B cell (primary cell): Measurements from ENCODE around the gene NRP1. TPM values are rescaled to one million over a fixed set of nuclear protein-coding genes. Genes with fewer than 3 reads are reported as not detected.

Experiments
- ATAC-seq: fragments of 200-7000 bp; cut with Tn5 transposase; one replicate; pipeline ENCODE4 v1.10.0; 2021; ENCODE audit warnings: low read depth, mild to moderate bottlenecking, moderate number of reproducible peaks, moderate library complexity
- CTCF ChIA-PET: fragments of 350-600 bp; sonication (Branson Sonifier 250); formaldehyde crosslinking; loops from one replicate; lab custom pipeline; 2021; ENCODE audit warnings: antibody characterized with exemption, inconsistent platforms; lab: Charles Lee
- POLR2A ChIA-PET: fragments of 350-600 bp; sonication (Branson Sonifier 250); formaldehyde crosslinking; loops from one replicate; lab custom pipeline; 2021; ENCODE audit warnings: antibody characterized with exemption; lab: Charles Lee
- DNase-seq: peaks from one replicate; pipeline ENCODE4 v3.0.0; 2013
- H2AFZ ChIP-seq: 2 replicates; pipeline ENCODE4 v1.6.1; 2012; ENCODE audit warnings: mild to moderate bottlenecking, low read depth, low read length; ENCODE audit not compliant: insufficient read depth, poor library complexity, severe bottlenecking
- H3K27ac ChIP-seq, 2 donors: 1 replicate in 1 of 2; 2 replicates in 1 of 2; pipeline ENCODE4 v1.5.1; 2012 to 2013; ENCODE audit warnings: low read length in 2 of 2, mild to moderate bottlenecking in 2 of 2, moderate library complexity in 1 of 2
- H3K27me3 ChIP-seq, 4 experiments: fragments of 200-600 bp in 1 of 4; sonication (generic) in 1 of 4; replicated peaks in 1 of 4; 1 replicate in 2 of 4; 2 replicates in 2 of 4; pipeline versions ENCODE4 v1.6.1 to v1.7.0; 2013 to 2016; ENCODE audit warnings: low read length in 3 of 4, mild to moderate bottlenecking in 2 of 4, mixed read lengths in 1 of 4, moderate library complexity in 1 of 4; ENCODE audit not compliant: insufficient read depth in 4 of 4, control insufficient read depth in 3 of 4; ENCODE audit errors: control extremely low read depth in 1 of 4
- H3K36me3 ChIP-seq, 2 experiments: replicated peaks in 1 of 2; 1 replicate in 1 of 2; 2 replicates in 1 of 2; pipeline versions ENCODE4 v1.6.1 to v1.7.1; 2013; ENCODE audit warnings: low read length in 1 of 2; ENCODE audit not compliant: insufficient read depth in 2 of 2, control insufficient read depth in 1 of 2; ENCODE audit errors: control extremely low read depth in 1 of 2, extremely low read depth in 1 of 2
- H3K4me1 ChIP-seq, 2 donors: fragments of 200-600 bp in 1 of 2; sonication (generic) in 1 of 2; 1 replicate in 1 of 2; 2 replicates in 1 of 2; pipeline versions ENCODE4 v1.5.1 to v1.6.1; 2013 to 2017; ENCODE audit warnings: low read length in 2 of 2; ENCODE audit not compliant: control insufficient read depth in 2 of 2, insufficient read depth in 2 of 2
- H3K4me2 ChIP-seq: replicated peaks from 2 replicates; pipeline ENCODE3; 2012; ENCODE audit warnings: mild to moderate bottlenecking, low read depth, low read length; ENCODE audit not compliant: poor library complexity, severe bottlenecking
- H3K4me3 ChIP-seq, 5 experiments: fragments of 200-600 bp in 1 of 5; sonication (generic) in 1 of 5; 1 replicate in 3 of 5; 2 replicates in 2 of 5; pipeline versions ENCODE4 v1.5.1 to v1.7.0; 2011 to 2016; ENCODE audit warnings: low read length in 4 of 5, mild to moderate bottlenecking in 4 of 5, low read depth in 2 of 5, control low read depth in 1 of 5, moderate library complexity in 1 of 5; ENCODE audit not compliant: insufficient read depth in 1 of 5; ENCODE audit errors: control extremely low read depth in 1 of 5, extremely low read depth in 1 of 5
- H3K79me2 ChIP-seq: fragments of 200-600 bp; sonication (generic); one replicate; pipeline ENCODE4 v1.6.0; 2016; ENCODE audit warnings: low read length; ENCODE audit not compliant: control insufficient read depth, insufficient read depth
- H3K9ac ChIP-seq: fragments of 200-600 bp; sonication (generic); 2 replicates; pipeline ENCODE4 v1.6.1; 2017; ENCODE audit warnings: mild to moderate bottlenecking, low read length, moderate library complexity
- H3K9me3 ChIP-seq, 3 donors: one replicate each; pipeline versions ENCODE4 v1.6.1 to v1.7.1; 2013; ENCODE audit warnings: low read length in 2 of 3; ENCODE audit not compliant: control insufficient read depth in 2 of 3, insufficient read depth in 1 of 3; ENCODE audit errors: control extremely low read depth in 1 of 3
- H4K20me1 ChIP-seq: 2 replicates; pipeline ENCODE4 v1.6.0; 2012; ENCODE audit warnings: mild to moderate bottlenecking, low read length; ENCODE audit not compliant: insufficient read depth, control insufficient read depth, poor library complexity, severe bottlenecking
- H3K27ac Mint-ChIP-seq: one replicate; pipeline ENCODE4 v1.8.0; 2021; ENCODE audit warnings: mixed read lengths
- H3K27me3 Mint-ChIP-seq: one replicate; pipeline ENCODE4 v1.8.0; 2021; ENCODE audit warnings: mixed read lengths
- H3K4me1 Mint-ChIP-seq: one replicate; pipeline ENCODE4 v1.8.0; 2021; ENCODE audit warnings: mixed read lengths
- H3K4me3 Mint-ChIP-seq: one replicate; pipeline ENCODE4 v1.8.0; 2021; ENCODE audit warnings: mixed read lengths
- H3K9me3 Mint-ChIP-seq: one replicate; pipeline ENCODE4 v1.8.0; 2022; ENCODE audit warnings: mixed read lengths; ENCODE audit not compliant: insufficient read depth
- EZH2 ChIP-seq: IDR thresholded peaks from 2 replicates; pipeline ENCODE4 v1.6.1; 2012; ENCODE audit warnings: borderline replicate concordance, low read depth, mild to moderate bottlenecking, moderate library complexity, low read length; ENCODE audit not compliant: insufficient read depth, poor library complexity, severe bottlenecking
- WGBS: methylation state at CpG from one replicate; pipeline ENCODE4 v1.1.5; 2013; ENCODE audit warnings: missing lambda C conversion rate; ENCODE audit not compliant: insufficient coverage; 5-methylcytosine and 5-hydroxymethylcytosine counted together
- intact Hi-C: fragments of 100-400 bp; cut with micrococcal nuclease; formaldehyde crosslinking; loops from one replicate; pipeline ENCODE4 v1.10.0; 2022
- polyA plus RNA-seq: library from polyadenylated mRNA; depleted of rRNA; stranded (reverse); fragments of >200 nt; gene quantifications from 2 replicates; pipeline ENCODE4 v1.2.3, GENCODE V29; 2012
- total RNA-seq, 2 donors: library from RNA; stranded (reverse); fragments of 120-200 nt in 1 of 2; gene quantifications; 1 replicate in 1 of 2; 2 replicates in 1 of 2; pipeline versions ENCODE4 v1.2.3 to v1.2.4, GENCODE V29; 2013 to 2022
- TF ChIP-seq, protein P1 (sequence below): fragments of 200-600 bp; IDR thresholded peaks from one replicate; pipeline ENCODE4 v1.8.0; 2022; ENCODE audit warnings: antibody characterized with exemption, mild to moderate bottlenecking

NRP1 gene
- total and polyA plus RNA-seq, 2 donors (not counting 1 experiment from before 2014, with no cell fraction given), result 0.34 TPM; not detected in 1

DNA sequence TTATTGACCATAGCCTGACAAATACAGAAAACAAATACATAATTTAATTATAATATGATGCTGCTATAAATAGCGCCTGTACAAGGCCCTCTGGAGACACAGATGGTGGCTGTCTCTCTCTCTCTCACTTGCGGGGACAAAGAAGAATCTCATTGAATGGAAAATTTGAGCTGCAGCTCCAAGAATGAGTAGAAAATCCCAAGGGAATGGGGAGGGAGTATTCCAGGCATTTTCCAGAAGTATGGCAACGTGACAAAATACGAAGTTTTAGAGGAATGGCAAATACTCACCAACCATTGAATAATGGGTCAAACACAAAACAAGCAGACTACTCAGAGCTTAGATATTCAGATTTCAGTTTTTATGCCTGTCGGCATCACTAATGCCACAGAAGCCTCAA, 179.9 kb downstream of the NRP1 start:
- no peak overlapping the region for H3K27ac ChIP-seq
- H2AFZ ChIP-seq, result no peak overlapping the region
- ChIA-PET CTCF (interaction anchor here (1.2 to 4.3 kb wide), 9 partner anchors 12 to 179 kb away, joined by 3 to 43 read pairs (median 4); no protein-coding TSS in a partner anchor), POLR2A (interaction anchor here (1.6 kb wide), 1 partner anchor 145 kb away, joined by 4 read pairs; no protein-coding TSS in a partner anchor)
- H3K4me2 ChIP-seq, result no peak overlapping the region
- Mint-ChIP-seq H3K9me3 (no peaks in the 10 kb centered on the region), H3K4me3 (no peak overlapping the region), H3K27me3 (peaks cover 4% of the 10 kb centered on the region), H3K27ac (peak overlapping the region; percentile 34), H3K4me1 (peaks cover 38% of the 10 kb centered on the region)
- DNase-seq (no peak), ATAC-seq (no peak)
- no peaks in the 10 kb centered on the region for H3K79me2 ChIP-seq
- TF ChIP-seq, protein P1, sequence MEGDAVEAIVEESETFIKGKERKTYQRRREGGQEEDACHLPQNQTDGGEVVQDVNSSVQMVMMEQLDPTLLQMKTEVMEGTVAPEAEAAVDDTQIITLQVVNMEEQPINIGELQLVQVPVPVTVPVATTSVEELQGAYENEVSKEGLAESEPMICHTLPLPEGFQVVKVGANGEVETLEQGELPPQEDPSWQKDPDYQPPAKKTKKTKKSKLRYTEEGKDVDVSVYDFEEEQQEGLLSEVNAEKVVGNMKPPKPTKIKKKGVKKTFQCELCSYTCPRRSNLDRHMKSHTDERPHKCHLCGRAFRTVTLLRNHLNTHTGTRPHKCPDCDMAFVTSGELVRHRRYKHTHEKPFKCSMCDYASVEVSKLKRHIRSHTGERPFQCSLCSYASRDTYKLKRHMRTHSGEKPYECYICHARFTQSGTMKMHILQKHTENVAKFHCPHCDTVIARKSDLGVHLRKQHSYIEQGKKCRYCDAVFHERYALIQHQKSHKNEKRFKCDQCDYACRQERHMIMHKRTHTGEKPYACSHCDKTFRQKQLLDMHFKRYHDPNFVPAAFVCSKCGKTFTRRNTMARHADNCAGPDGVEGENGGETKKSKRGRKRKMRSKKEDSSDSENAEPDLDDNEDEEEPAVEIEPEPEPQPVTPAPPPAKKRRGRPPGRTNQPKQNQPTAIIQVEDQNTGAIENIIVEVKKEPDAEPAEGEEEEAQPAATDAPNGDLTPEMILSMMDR, result no peak
- no peak for TF ChIP-seq EZH2
- H3K9me3 ChIP-seq, result no peaks in the 10 kb centered on the region
- H3K4me1 ChIP-seq, result peaks cover 19 to 52% of the 10 kb centered on the region in 2 donors
- H3K9ac ChIP-seq, result no peak overlapping the region
- no CpG with 5 or more reads among the region's 5 CpGs for WGBS
- intact Hi-C loops, result loop anchor here (2.0 to 10.0 kb wide), 4 partner anchors 37 to 220 kb away; no protein-coding TSS in a partner anchor
- H4K20me1 ChIP-seq, result no peaks in the 10 kb centered on the region
- no peaks in the 10 kb centered on the region for H3K27me3 ChIP-seq
- H3K36me3 ChIP-seq, result no peaks in the 10 kb centered on the region
- no peak overlapping the region for H3K4me3 ChIP-seq

DNA sequence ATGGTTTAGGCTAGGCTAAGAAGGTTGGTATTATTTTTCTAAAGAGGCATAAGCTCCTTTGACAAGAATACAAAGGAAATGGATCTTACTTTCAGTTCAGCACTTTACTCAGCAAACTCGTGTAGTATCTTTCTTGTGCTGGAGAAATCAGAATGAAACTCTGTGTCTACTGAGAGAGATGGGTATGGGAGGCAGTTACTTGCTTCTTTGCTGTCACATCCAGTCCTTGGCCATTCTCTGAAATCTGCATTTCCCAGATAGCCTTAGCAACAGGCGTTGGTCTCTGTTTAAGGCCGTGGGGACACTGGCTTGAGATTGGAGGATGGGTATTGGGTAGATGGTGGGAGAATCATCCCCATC, 180.5 kb downstream of the NRP1 start:
- H3K4me3 Mint-ChIP-seq, result peak overlapping the region; percentile 64
- 100% methylated on average over 2 of the region's 3 CpGs for WGBS
- peaks cover 4% of the 10 kb centered on the region for H3K27me3 Mint-ChIP-seq
- POLR2A ChIA-PET, result interaction anchor here (1.1 kb wide), 1 partner anchor 39 kb away, joined by 3 read pairs; no protein-coding TSS in a partner anchor
- no peak for DNase-seq
- H3K9me3 Mint-ChIP-seq, result no peaks in the 10 kb centered on the region
- no peaks in the 10 kb centered on the region for H4K20me1 ChIP-seq
- H2AFZ ChIP-seq, result peak overlapping the region; percentile 32
- H3K27ac Mint-ChIP-seq, result peak overlapping the region; percentile 51
- peak overlapping the region; percentile 20 for H3K9ac ChIP-seq
- H3K27me3 ChIP-seq, result no peaks in the 10 kb centered on the region
- CTCF ChIA-PET, result interaction anchor here (0.9 to 4.3 kb wide), 12 partner anchors 13 to 358 kb away, joined by 3 to 43 read pairs (median 4); no protein-coding TSS in a partner anchor
- H3K27ac ChIP-seq, result peak overlapping the region; percentile 49 to 58
- H3K79me2 ChIP-seq, result no peaks in the 10 kb centered on the region
- peaks cover 19 to 52% of the 10 kb centered on the region in 2 donors for H3K4me1 ChIP-seq
- TF ChIP-seq, protein P1, result no peak
- no peak for TF ChIP-seq EZH2
- peak overlapping the region; percentile 13 for H3K4me2 ChIP-seq
- intact Hi-C loops, result loop anchor here (2.0 to 10.0 kb wide), 4 partner anchors 37 to 219 kb away; no protein-coding TSS in a partner anchor
- no peak for ATAC-seq
- H3K36me3 ChIP-seq, result no peaks in the 10 kb centered on the region
- peaks cover 38% of the 10 kb centered on the region for H3K4me1 Mint-ChIP-seq
- no peaks in the 10 kb centered on the region for H3K9me3 ChIP-seq
- H3K4me3 ChIP-seq, result no peak overlapping the region
